ENCODE measurements around the gene TMEM131.

TMEM131 gene

DNA sequence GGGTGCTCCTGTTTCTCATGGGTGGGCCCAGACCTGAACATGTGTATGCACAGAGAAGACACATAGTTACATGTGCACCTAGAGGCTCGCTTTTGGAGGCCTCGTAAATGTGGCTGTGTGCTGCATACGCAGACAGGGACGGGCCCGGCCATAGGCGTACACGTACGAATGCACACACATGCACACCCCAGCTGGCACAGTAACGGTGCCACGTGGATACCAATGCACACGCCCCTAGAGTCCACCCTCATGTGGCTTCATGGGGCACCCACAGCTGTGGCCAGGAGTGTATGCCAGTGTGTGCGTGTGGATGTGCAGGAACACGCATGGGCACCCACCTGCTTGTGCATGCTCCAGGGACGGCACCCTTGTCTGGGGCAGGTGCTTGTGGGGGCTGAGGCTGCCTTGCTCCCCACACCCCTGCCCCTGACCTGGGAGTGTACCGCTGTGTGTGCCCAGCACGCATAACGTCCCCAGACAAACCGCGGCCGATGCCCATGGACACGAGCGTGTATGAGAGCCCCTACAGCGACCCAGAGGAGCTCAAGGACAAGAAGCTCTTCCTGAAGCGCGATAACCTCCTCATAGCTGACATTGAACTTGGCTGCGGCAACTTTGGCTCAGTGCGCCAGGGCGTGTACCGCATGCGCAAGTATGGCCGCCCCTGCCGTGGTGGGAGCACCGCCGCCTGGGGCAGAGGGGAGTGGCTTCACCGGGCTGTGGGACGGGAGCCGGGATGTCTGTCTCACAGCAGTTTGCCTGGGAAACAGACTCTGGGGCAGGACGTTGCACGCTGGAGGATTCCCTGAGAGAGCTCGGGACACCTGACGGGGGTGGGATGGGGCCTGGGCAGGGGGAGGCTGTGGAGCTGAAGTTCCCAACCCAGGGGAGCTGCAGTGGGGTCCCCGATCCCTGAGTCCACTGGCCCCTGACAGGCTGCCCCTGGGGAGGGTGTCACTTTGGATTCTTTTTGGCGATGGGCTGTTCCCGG is 261.4 kb downstream of the TMEM131 start:
- DNase-seq, result no peak

- no peak for DNase-seq
Measured at GRCh38 chr2:97733341-97734035, 262.3 kb downstream of the TMEM131 start.

- no peak for DNase-seq
Measured at GRCh38 chr2:97732436-97733340, 263.1 kb downstream of the TMEM131 start.

GRCh38 chr2:97731274-97732020 is 264.3 kb downstream of the TMEM131 start:
- no peak for DNase-seq

- no peak for DNase-seq
Measured at GRCh38 chr2:97730245-97730644, 265.5 kb downstream of the TMEM131 start.

- DNase-seq, result no peak
Measured at GRCh38 chr2:97728091-97728731, 267.5 kb downstream of the TMEM131 start.

DNA sequence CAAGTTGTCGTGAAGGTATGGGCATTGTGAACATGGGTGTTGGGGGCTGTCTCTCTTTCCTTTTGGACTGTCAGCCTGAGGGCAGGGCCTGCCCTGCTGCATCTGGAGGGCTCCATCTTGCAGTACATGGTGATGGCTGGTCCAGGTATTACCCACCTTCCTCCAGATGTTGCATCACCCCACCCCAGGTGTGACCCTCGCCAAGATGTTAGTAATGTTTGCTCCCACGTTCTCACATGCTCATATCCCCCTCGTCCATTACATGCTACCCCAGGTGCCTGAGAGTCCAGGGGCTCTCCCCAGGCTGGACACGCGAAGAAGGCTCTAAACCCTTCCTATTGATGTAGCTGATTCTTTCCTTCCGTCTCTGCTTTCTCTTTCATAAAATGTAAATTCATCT is 268.5 kb downstream of the TMEM131 start:
- no peak for DNase-seq

DNA sequence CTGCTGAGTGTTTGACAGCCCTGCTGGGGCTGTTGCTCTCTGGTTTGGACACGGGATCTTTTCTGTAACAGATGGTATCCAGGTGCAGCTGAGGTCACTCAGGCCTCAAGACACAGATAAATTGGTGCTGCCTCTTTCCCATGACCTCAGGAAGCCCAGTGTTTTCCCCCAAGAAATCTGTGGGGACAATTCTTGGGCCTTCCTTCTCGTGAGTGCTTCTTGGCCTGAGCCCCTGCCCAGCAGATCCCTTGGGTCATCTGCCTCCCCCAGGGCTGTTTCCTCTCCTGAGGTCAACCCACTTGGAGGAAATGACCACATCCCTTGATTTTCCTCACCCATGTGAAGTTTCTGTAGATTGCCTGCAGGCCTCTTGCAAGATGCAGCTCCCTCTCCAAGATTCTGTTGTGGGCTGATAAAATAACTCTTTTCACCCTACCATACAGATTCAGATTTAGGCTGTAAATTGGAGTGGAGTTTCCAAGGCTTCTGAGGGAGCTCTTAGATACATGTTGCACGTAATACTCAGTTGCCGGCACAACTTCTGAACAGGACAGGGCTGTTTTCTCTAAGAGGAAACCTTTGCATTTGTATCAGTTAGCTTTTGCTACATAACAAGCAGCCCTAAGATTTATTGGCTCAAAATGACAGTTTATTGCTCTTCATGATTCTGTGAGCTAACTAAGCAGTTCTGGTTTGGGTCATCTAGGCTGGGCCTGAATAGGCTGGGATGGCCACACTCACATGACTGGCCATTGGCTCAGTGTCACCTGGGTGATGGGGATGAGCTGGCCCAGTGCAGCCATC is 269.3 kb downstream of the TMEM131 start:
- DNase-seq, result no peak

GRCh38 chr2:97724946-97725688 is 270.6 kb downstream of the TMEM131 start:
- no peak for DNase-seq

- no peak for DNase-seq
Measured at GRCh38 chr2:97724501-97724900, 271.2 kb downstream of the TMEM131 start.

- no peak for DNase-seq
Measured at GRCh38 chr2:97724073-97724410, 271.7 kb downstream of the TMEM131 start.

DNA sequence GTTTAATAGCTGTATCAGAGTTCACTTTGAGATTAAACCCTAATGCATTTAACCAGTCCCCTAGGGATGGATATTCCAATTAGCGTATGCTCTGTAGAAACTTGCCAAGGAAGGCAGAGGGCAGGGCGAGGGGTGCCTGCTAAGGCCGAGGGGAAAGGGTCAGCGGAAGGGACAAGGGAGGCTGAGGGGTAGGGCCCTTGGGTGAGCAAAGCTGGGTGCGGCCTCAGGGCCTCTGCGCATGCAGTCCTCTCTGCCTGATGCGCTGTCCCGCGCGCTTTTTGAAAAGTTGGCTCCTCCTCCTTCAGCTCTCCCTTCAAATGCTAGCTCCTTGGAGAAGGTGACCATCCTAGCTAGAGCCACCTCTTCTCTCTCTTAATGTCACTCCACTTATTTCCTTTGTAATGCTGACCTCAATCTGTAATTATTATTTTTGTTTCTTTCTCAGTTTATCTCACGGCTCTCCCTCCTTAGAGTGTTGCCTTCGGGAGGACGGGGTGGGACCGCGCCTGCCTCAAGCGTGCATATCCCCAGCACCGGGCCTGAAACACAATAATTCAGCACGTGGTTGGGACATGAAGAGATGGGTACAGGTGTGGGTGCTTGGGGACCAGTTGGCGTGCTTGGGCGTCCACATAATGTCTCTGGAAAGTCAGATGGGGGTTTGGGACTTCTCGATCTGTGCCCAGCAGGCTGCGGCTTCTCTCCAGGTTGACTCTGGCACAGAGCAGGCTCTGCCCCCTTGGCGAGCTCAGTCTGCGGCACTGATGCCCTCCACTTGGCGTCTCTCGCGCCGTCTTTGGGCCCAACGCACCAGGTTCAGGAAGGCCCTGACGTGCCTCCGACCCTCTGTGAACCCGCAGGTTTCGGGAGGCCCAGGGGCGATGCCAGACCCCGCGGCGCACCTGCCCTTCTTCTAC is 272.3 kb downstream of the TMEM131 start:
- DNase-seq, result no peak

- no peak for DNase-seq
Measured at GRCh38 chr2:97722227-97722626, 273.5 kb downstream of the TMEM131 start.

GRCh38 chr2:97720746-97721145 is 275.0 kb downstream of the TMEM131 start:
- DNase-seq, result no peak

DNA sequence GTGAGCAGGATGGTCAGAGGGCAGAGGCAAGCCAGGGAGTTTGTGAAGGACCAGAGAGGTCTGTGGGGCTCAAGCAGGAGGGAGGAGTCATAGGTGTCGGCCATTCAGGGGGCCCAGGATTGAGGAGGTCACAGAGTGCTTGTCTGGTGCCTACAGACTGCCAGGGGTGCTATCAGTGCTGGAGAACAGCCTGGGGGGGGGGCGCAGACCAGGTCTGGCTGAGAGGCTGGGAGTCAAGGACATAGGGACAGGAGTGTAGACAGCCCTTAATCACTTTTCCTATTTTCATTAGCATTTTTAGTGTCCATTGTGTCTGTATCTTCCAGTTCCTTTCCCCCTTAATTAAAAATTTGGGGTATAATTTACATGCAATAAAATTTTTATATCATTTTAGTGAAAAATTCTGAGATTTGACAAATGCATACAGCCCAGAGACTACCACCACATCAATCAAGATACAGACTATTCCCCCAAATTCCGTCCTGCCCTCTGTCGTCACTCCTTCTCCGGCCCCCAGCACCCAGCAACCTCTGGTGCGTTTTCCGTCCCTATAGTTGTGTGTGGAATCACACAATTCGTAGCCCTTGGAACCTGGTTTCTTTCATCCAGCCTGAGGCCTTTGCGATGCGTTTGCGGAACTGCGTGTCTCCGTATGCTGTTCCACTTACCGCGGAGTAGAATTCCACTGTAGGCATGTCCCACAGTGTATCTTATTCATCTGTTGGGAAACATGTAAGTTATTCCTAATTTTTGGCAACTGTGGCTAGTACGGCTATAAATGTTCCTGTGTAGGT is 276.2 kb downstream of the TMEM131 start:
- no peak for DNase-seq

DNA sequence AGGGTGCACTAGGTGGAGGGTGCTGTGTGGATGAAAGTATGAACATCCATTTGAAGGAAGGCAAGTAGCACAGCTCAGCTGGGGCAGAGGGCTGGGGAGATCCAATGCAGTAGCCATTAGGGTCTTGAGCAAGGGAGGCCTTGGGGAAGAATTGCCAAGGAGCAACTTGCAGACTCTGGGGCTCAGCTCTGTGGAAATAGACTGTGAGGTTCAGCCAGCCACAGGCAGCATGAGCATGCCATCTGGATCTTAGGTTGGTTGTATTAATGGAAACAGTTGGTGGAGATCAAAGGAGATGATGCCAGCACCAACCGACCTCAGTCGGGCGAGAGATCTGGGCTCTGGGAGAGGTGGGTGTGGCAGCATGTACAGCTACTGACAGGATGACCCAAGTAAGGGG is 276.8 kb downstream of the TMEM131 start:
- DNase-seq, result no peak

GRCh38 chr2:97718051-97718882 is 277.5 kb downstream of the TMEM131 start:
- no peak for DNase-seq
